OCI-LY3 (cell line): ENCODE measurements around the gene HPS1.

ENCODE experiments used
- H2AFZ ChIP-seq: fragments of 200-600, 300-600 bp; shearing (Covaris generic); 2 replicates; pipeline ENCODE4 v1.6.0; 2014; ENCODE audit warnings: antibody characterized with exemption, low read depth, low read length
- H3K27ac ChIP-seq: fragments of 200-600, 300-600 bp; sonication (generic); 2 replicates; pipeline ENCODE4 v1.5.1; 2014; ENCODE audit warnings: mild to moderate bottlenecking, low read length, moderate library complexity, mixed read lengths
- H3K27me3 ChIP-seq: fragments of 200-600, 300-600 bp; sonication (generic); 2 replicates; pipeline ENCODE4 v1.6.1; 2014; ENCODE audit warnings: low read depth, low read length, mixed read lengths
- H3K36me3 ChIP-seq: fragments of 200-600, 300-600 bp; sonication (generic); replicated peaks from 2 replicates; pipeline ENCODE3; 2014; ENCODE audit warnings: low read depth, low read length, mixed read lengths
- H3K4me1 ChIP-seq: fragments of 300-600, 200-600 bp; sonication (generic); 2 replicates; pipeline ENCODE4 v1.6.1; 2014; ENCODE audit warnings: low read length, mixed read lengths
- H3K4me2 ChIP-seq: fragments of 200-600, 300-600 bp; sonication (generic); 2 replicates; pipeline ENCODE4 v1.6.1; 2014; ENCODE audit warnings: low read length, mixed read lengths
- H3K4me3 ChIP-seq: fragments of 300-600, 200-600 bp; sonication (generic); 2 replicates; pipeline ENCODE4 v1.5.1; 2014; ENCODE audit warnings: antibody characterized with exemption, mild to moderate bottlenecking, low read length, moderate library complexity
- H3K79me2 ChIP-seq: fragments of 300-600, 200-600 bp; shearing (Covaris generic); 2 replicates; pipeline ENCODE4 v1.6.1; 2014; ENCODE audit warnings: mild to moderate bottlenecking, low read length, mixed read lengths
- H3K9ac ChIP-seq: fragments of 300-600, 200-600 bp; shearing (Covaris generic); 2 replicates; pipeline ENCODE4 v1.6.0; 2014; ENCODE audit warnings: mild to moderate bottlenecking, low read length, moderate library complexity
- H3K9me3 ChIP-seq: fragments of 200-600, 300-600 bp; shearing (Covaris generic); 2 replicates; pipeline ENCODE4 v1.6.1; 2014; ENCODE audit warnings: low read length, mixed read lengths; ENCODE audit not compliant: insufficient read depth
- H4K20me1 ChIP-seq: fragments of 200-600, 300-600 bp; sonication (generic); 2 replicates; pipeline ENCODE4 v1.6.1; 2016; ENCODE audit warnings: low read length, mixed read lengths; ENCODE audit not compliant: insufficient read depth
- CTCF ChIP-seq: fragments of 200-600, 300-600 bp; sonication (generic); IDR thresholded peaks from 2 replicates; pipeline ENCODE4 v1.5.1; 2014; ENCODE audit warnings: antibody characterized with exemption, low read length, low read depth
- EZH2phosphoT487 ChIP-seq: fragments of 200-600 bp; shearing (Covaris generic); IDR thresholded peaks from 2 replicates; pipeline ENCODE4 v1.6.1; 2018; ENCODE audit warnings: antibody characterized with exemption, mixed run types, low read depth

Gene HPS1

DNA sequence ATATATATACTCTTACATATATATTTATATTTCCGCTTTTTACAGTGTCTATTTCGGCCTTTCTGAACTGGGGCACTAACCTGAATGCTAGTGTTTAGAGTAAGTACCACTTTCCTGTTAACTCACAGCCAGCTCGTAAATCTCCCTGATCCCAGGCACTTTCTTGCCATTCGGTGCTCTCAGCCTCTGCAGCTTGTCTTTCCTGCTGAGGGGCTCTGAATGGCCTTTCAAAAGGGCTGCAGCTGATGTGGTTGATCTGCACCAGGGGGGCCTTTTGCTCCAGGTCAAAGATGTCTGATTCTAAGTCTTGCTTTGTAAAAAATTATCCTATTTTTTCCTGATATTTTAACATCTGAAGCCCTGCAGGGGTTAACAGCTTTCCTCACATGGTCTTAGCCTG, 25.5 kb upstream of the HPS1 start:
- Histone ChIP-seq H3K9ac (no peak overlapping the region), H2AFZ (no peak overlapping the region), H3K4me2 (no peak overlapping the region), H3K4me3 (no peak overlapping the region), H3K27me3 (peaks cover 3% of the 10 kb centered on the region; the same call in 1 of the 2 replicates), H3K9me3 (no peaks in the 10 kb centered on the region), H3K27ac (no peak overlapping the region), H3K36me3 (no peaks in the 10 kb centered on the region), H3K4me1 (peaks cover 5% of the 10 kb centered on the region), H4K20me1 (no peaks in the 10 kb centered on the region), H3K79me2 (no peaks in the 10 kb centered on the region)
- TF ChIP-seq EZH2phosphoT487 (no peak), CTCF (no peak)

DNA sequence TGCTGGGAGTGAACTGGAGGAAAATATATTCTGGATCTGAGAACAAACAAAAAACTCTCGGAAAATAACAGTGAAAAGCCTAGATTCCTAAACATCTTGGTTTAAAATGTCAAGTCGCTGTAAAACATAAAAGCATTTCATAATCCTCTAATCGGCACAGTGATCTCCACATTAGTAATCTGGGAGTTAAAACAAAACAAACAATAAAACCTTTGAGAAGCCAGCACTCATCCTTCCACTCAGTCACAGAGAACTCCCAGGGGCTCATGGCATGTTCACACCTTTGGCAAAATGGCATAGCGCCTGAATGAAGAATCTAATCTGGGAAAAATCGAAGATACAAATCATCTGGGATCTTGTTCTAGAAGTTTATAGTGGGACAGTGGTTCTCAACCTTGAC, 24.1 kb upstream of the HPS1 start:
- H3K79me2 ChIP-seq, result no peaks in the 10 kb centered on the region
- no peak overlapping the region for H3K9ac ChIP-seq
- TF ChIP-seq CTCF (no peak), EZH2phosphoT487 (no peak)
- H3K27me3 ChIP-seq, result peaks cover 3% of the 10 kb centered on the region; the same call in 1 of the 2 replicates
- no peaks in the 10 kb centered on the region for H4K20me1 ChIP-seq
- no peak overlapping the region for H2AFZ ChIP-seq
- peaks cover 6% of the 10 kb centered on the region for H3K4me1 ChIP-seq
- H3K4me3 ChIP-seq, result no peak overlapping the region
- no peaks in the 10 kb centered on the region for H3K9me3 ChIP-seq
- no peaks in the 10 kb centered on the region for H3K36me3 ChIP-seq
- H3K4me2 ChIP-seq, result no peak overlapping the region
- H3K27ac ChIP-seq, result no peak overlapping the region

- Histone ChIP-seq H3K4me2 (no peak overlapping the region), H3K79me2 (no peaks in the 10 kb centered on the region), H3K27me3 (peaks cover 3% of the 10 kb centered on the region; the same call in 1 of the 2 replicates), H3K4me1 (peaks cover 6% of the 10 kb centered on the region), H3K27ac (no peak overlapping the region), H3K9ac (no peak overlapping the region), H2AFZ (no peak overlapping the region), H3K36me3 (no peaks in the 10 kb centered on the region), H4K20me1 (no peaks in the 10 kb centered on the region), H3K9me3 (no peaks in the 10 kb centered on the region), H3K4me3 (no peak overlapping the region)
- TF ChIP-seq EZH2phosphoT487 (no peak), CTCF (no peak)
Observed at GRCh38 chr10:98469001-98469931, 22.5 kb upstream of the HPS1 start.

DNA sequence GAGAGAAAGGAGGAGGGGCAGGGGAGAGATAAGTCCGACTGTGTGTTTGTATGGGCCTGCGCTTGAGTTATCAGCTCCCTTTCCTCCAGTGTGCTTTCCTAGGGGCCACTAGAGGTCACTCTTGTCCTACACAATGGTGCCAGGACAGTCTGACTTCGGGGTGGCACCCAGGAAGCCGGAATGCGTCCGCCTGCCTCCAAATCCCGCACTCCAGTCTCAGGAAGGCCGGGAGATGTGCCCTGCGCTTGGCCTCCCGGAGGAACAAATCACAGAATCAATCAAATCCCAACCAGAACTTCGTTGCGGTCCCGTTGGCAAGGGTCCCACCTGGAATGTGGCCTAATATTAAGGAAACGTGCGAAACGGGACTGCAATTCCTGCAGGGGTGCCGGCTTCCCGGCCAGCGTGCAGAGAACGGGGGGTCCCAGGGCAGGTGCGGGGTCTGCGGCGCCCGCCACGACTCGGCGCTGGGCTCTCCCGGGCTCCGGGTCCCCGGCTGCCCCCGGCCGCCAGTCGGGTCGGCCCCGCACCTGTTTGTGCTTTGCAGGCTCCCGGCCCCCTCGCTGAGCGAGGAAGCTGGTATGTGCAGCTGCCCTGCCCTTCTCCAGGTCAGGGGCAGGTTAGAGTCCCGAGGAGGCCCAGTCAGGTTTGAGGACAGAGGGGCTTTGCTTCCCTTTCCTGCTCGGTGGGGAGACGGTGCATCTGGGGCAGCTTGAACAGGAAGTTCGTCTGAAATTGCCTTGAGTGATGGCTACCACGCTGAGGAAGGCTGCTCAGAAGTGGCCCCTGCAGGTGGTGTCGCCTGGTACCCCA, 21.0 kb upstream of the HPS1 start:
- Histone ChIP-seq H3K9ac (peak overlapping the region; percentile 75), H3K36me3 (no peaks in the 10 kb centered on the region), H3K4me3 (peak overlapping the region; percentile 93)

More for the DNA sequence above, 21.0 kb upstream of the HPS1 start:
- H3K4me2 ChIP-seq, result peak overlapping the region; percentile 93
- no peaks in the 10 kb centered on the region for H3K79me2 ChIP-seq
- H2AFZ ChIP-seq, result peak overlapping the region; percentile 98
- peaks cover 6% of the 10 kb centered on the region for H3K4me1 ChIP-seq
- TF ChIP-seq EZH2phosphoT487, result no peak
- TF ChIP-seq CTCF, result peak; percentile 62
- no peaks in the 10 kb centered on the region for H3K9me3 ChIP-seq
- no peaks in the 10 kb centered on the region for H4K20me1 ChIP-seq
- H3K27me3 ChIP-seq, result no peaks in the 10 kb centered on the region; the same call in 1 of the 2 replicates
- no peak overlapping the region for H3K27ac ChIP-seq
